Measurements from ENCODE around the gene DUSP10.

DUSP10 gene

DNA sequence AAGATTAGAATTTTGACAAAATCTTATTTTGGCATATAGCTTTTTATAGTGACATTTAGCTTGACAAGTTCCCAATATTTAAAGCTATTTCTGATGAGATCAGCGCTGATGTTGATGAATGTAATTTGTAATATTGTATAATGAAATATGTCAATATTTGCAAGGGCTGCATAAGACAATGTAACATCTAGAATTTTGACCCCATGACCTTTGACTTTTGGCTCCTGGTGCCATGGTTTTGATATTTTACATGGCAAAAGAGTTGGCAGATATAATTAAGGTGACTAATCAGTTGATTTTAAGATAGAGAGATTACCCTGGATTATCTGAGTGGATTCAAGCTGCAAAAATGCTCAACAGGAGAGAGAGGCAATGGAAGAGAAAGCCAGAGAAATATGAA, 63.9 kb downstream of the DUSP10 start:
- H3K27me3 ChIP-seq (ENCODE audit: insufficient read depth, low read length), result no peaks in the 10 kb centered on the region
- no peaks in the 10 kb centered on the region for H3K9me3 ChIP-seq (ENCODE audit: low read length)
- no peak overlapping the region for H3K4me3 ChIP-seq (ENCODE audit: low read length)
- H3K36me3 ChIP-seq (ENCODE audit: insufficient read depth, low read length), result no peaks in the 10 kb centered on the region
- H2AFZ ChIP-seq (ENCODE audit: low read depth, low read length), result no peak overlapping the region
- no peaks in the 10 kb centered on the region for H3K4me1 ChIP-seq (ENCODE audit: insufficient read depth, low read length)

DNA sequence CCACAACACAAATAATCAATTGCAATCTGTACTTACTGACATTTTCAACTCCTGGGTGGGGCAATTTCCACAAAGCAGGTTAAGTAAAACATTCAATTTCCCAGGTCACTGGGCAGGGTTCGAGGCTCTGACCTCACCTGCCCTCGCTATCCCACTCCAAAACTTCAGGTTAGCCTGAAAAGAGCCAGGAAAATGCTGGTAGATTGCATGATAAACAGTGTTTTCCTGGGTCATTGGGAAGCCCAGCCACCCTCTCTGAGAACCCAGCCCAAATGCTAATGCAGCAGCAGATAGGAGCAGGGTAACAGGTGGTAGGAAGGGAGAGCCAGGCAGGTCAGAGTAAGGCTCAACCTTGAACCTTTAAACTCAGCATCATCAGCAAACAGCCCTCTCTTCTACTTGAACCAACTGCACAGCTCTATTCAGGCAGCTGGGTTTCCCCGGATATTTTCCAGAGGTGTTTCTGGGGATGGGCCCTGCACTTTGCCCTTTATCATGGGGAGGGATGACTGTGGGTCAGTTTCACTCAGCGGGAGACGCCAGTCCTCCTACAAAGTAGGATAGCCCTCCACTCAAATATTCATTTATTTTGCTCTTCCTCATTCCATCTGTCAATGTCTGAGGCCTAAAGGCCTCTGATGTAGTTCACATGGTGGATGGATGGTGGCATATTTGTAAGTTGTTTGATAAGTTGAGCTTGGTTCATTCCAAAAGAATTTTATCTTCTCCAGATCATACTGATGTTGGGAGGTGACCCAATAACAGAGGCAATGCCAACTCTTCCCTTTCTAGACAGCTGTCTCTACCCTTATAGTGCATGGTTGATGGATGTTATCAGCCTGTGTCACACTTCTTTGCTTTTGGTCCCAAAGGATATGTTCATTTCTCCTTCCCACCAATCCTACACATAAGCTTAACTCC, 65.7 kb downstream of the DUSP10 start:
- H3K4me1 ChIP-seq (ENCODE audit: insufficient read depth, low read length), result no peaks in the 10 kb centered on the region
- no peak overlapping the region for H2AFZ ChIP-seq (ENCODE audit: low read depth, low read length)
- H3K4me3 ChIP-seq (ENCODE audit: low read length), result no peak overlapping the region
- H3K36me3 ChIP-seq (ENCODE audit: insufficient read depth, low read length), result no peaks in the 10 kb centered on the region
- H3K27me3 ChIP-seq (ENCODE audit: insufficient read depth, low read length), result no peaks in the 10 kb centered on the region
- H3K9me3 ChIP-seq (ENCODE audit: low read length), result no peaks in the 10 kb centered on the region

DNA sequence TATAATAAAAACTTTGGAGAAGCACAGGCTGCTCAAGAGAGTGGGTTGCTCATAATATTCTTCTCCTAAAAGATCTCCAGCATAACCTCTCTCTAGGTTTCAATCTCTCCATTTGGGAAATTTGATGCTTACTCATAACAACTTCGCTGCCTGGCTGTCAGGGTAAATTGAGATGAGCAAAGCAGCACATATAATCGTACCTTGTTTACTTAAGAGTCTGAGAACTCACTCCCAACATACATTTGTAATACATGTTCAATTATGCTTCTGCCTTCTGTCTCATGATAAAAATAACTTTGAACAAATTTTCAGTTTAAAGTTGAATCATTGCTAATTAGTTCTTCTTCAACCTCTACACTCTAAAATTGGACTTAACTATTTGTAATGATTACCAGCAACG, 68.9 kb downstream of the DUSP10 start:
- Histone ChIP-seq H3K36me3 (ENCODE audit: insufficient read depth, low read length) (no peaks in the 10 kb centered on the region), H3K27me3 (ENCODE audit: insufficient read depth, low read length) (no peaks in the 10 kb centered on the region), H2AFZ (ENCODE audit: low read depth, low read length) (no peak overlapping the region), H3K4me3 (ENCODE audit: low read length) (no peak overlapping the region), H3K4me1 (ENCODE audit: insufficient read depth, low read length) (no peaks in the 10 kb centered on the region), H3K9me3 (ENCODE audit: low read length) (no peaks in the 10 kb centered on the region)

DNA sequence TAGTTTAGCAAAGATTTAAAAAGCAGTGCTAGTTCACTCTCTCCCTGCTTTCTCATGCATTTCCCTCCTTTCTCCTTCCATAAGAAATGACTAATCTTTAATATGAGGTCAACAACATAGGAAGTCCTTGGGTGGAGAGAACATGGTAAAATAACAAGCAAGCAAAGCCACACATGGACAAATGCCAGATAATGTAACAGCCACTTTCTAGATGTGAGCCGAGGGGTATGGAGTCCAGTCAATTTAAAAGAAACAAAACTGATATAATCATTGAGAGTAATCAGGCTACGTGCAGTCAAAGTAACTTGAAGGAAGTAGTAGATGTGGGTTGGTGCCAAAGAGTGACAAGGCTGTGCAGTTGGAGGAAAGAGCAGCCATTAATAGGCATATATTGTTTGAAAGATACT, 69.6 kb downstream of the DUSP10 start:
- no peak overlapping the region for H3K4me3 ChIP-seq (ENCODE audit: low read length)
- no peaks in the 10 kb centered on the region for H3K27me3 ChIP-seq (ENCODE audit: insufficient read depth, low read length)
- H3K9me3 ChIP-seq (ENCODE audit: low read length), result no peaks in the 10 kb centered on the region
- H2AFZ ChIP-seq (ENCODE audit: low read depth, low read length), result no peak overlapping the region
- H3K4me1 ChIP-seq (ENCODE audit: insufficient read depth, low read length), result no peaks in the 10 kb centered on the region
- H3K36me3 ChIP-seq (ENCODE audit: insufficient read depth, low read length), result no peaks in the 10 kb centered on the region

DNA sequence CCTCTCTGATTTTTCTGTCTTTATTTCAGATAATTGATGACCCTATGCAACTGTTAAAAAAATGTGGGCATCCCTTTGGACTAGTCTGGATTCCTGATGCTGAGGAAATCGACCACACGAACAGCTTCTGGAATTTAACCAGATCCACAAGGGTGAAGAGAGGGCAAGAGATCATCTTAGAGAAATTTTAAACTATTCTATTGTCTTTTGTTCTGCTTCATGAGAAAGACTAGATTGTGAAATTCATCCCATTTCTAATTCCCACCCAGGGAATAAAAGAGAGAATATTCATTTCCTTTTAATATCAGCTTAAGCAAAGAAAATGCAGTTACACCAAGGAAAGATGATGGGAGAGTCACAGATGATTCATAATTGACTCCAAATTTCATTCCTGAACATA, 71.8 kb downstream of the DUSP10 start:
- Histone ChIP-seq H3K27me3 (ENCODE audit: insufficient read depth, low read length) (no peaks in the 10 kb centered on the region), H3K4me3 (ENCODE audit: low read length) (no peak overlapping the region), H3K4me1 (ENCODE audit: insufficient read depth, low read length) (no peaks in the 10 kb centered on the region), H2AFZ (ENCODE audit: low read depth, low read length) (no peak overlapping the region), H3K9me3 (ENCODE audit: low read length) (no peaks in the 10 kb centered on the region), H3K36me3 (ENCODE audit: insufficient read depth, low read length) (no peaks in the 10 kb centered on the region)

DNA sequence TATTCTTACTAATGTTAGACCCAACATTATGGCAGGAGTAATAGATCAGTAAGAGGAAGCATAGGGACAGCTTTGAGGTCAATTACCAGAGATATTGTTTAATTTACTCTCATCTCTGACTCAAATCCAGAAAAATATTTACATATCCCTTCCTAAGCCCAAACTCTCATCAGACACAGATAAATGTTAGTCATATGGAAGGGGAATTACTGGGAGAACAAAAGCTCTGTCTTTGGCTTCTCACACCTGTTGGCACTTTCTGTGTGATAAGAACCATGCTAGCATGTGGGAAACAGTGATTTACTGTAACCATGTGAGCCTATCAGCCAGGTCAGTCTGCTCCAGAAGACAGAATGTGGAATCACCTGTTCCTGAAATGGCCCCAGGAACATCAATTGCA, 72.4 kb downstream of the DUSP10 start:
- no peaks in the 10 kb centered on the region for H3K36me3 ChIP-seq (ENCODE audit: insufficient read depth, low read length)
- no peaks in the 10 kb centered on the region for H3K9me3 ChIP-seq (ENCODE audit: low read length)
- H3K4me3 ChIP-seq (ENCODE audit: low read length), result no peak overlapping the region
- no peaks in the 10 kb centered on the region for H3K4me1 ChIP-seq (ENCODE audit: insufficient read depth, low read length)
- no peak overlapping the region for H2AFZ ChIP-seq (ENCODE audit: low read depth, low read length)
- no peaks in the 10 kb centered on the region for H3K27me3 ChIP-seq (ENCODE audit: insufficient read depth, low read length)

DNA sequence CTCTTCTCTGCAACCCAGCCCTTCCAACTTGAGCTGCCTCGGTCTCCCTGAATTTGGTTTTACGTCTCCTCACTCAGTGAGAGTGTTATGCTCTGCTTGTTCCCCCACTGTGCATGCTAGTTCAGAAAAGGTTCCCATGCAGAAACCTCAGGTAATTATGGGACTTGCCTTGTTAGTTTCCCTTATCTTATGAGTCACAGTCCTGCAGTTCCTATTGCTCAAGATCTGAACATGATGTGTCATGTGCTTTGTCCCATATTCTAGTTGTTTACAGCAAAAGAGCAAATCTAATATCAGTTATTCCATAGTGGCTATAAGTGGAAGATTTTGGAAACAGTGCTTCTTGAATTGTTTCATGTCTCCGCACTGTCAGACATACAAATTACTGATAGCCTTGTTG, 74.4 kb downstream of the DUSP10 start:
- no peaks in the 10 kb centered on the region for H3K4me1 ChIP-seq (ENCODE audit: insufficient read depth, low read length)
- H3K27me3 ChIP-seq (ENCODE audit: insufficient read depth, low read length), result no peaks in the 10 kb centered on the region
- H2AFZ ChIP-seq (ENCODE audit: low read depth, low read length), result no peak overlapping the region
- H3K9me3 ChIP-seq (ENCODE audit: low read length), result no peaks in the 10 kb centered on the region
- no peak overlapping the region for H3K4me3 ChIP-seq (ENCODE audit: low read length)
- no peaks in the 10 kb centered on the region for H3K36me3 ChIP-seq (ENCODE audit: insufficient read depth, low read length)

DNA sequence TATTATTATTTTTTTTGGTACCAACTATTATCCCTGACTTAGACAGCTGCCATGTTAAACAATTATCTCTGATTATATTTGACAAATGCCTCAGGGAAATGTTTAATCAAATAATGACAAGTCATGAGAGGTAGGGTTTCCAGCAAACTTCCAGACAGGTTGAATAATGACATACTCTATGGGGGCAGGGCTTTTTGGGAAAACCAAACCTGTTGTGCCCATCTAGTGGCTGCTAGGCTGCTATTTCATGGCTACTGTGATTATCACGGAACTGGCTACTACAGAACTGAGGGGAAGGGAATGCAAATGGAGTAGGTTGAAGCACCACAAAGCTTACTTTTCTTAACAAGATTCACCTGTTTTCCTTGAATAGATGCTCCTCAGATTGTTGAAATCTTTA, 77.6 kb downstream of the DUSP10 start:
- Histone ChIP-seq H3K4me1 (ENCODE audit: insufficient read depth, low read length) (no peaks in the 10 kb centered on the region), H2AFZ (ENCODE audit: low read depth, low read length) (no peak overlapping the region), H3K36me3 (ENCODE audit: insufficient read depth, low read length) (no peaks in the 10 kb centered on the region), H3K27me3 (ENCODE audit: insufficient read depth, low read length) (no peaks in the 10 kb centered on the region), H3K4me3 (ENCODE audit: low read length) (no peak overlapping the region), H3K9me3 (ENCODE audit: low read length) (no peaks in the 10 kb centered on the region)

DNA sequence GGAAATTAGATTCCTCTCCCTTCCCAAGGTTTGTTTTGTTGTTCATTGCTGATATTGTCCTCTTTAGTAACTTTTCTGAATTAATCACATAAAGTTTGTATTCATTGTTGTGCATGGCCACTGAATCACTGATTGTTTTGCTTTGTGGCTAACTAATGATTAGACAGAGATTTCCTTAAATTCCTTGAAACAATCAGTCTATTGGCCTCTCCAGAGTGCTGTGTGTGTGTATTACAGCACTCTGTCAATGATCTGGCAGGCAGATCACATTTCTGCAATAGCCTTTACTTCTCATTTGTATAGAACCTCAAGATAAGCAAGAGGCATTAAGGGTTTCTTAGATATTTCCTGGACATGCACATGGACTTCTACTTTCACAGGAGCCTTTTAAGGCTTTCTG, 78.6 kb downstream of the DUSP10 start:
- Histone ChIP-seq H3K4me3 (ENCODE audit: low read length) (no peak overlapping the region), H2AFZ (ENCODE audit: low read depth, low read length) (no peak overlapping the region), H3K27me3 (ENCODE audit: insufficient read depth, low read length) (no peaks in the 10 kb centered on the region), H3K4me1 (ENCODE audit: insufficient read depth, low read length) (no peaks in the 10 kb centered on the region), H3K36me3 (ENCODE audit: insufficient read depth, low read length) (no peaks in the 10 kb centered on the region), H3K9me3 (ENCODE audit: low read length) (no peaks in the 10 kb centered on the region)

DNA sequence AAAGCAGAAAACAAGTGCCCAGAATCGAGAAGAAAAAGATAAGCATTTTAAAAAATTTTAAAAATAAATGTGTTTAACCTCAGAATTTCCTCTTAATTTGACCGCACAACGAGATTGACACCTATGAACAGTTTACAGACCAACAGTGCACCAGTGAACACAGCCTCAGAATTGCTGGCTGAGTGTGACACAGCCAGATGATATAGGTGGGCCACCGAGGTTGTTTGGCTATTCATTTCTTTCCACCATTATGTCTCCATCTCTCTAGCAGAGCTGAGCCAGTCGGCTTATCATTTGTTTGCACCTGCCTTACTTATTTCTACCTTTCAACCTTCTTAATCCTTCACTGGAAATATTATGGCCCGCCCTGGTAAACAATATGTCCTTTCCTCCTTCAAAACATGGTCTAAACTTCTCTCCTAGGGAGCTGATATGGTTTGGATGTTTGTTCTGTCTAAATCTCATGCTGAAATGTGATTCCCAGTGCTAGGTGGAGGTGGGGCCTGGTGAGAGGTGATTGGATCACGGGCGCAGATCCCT, 86.1 kb downstream of the DUSP10 start:
- Histone ChIP-seq H3K4me1 (ENCODE audit: insufficient read depth, low read length) (no peaks in the 10 kb centered on the region), H3K4me3 (ENCODE audit: low read length) (no peak overlapping the region), H3K36me3 (ENCODE audit: insufficient read depth, low read length) (no peaks in the 10 kb centered on the region), H3K27me3 (ENCODE audit: insufficient read depth, low read length) (no peaks in the 10 kb centered on the region), H3K9me3 (ENCODE audit: low read length) (no peaks in the 10 kb centered on the region), H2AFZ (ENCODE audit: low read depth, low read length) (no peak overlapping the region)

Measured in neuron (in vitro differentiated cells).